HCEC 1CT (cell line): Measurements from ENCODE around the gene ZNF155.
A peak's percentile ranks its signal among the peaks of the same experiment; 100 is the strongest.
"Not testable (repeated sequence)": the region's sequence is repeated elsewhere in the genome, so short reads cannot be mapped to it uniquely, and the experiment has no call there.

Source experiments
- DNase-seq: peaks from one replicate; pipeline ENCODE4 v3.0.0-alpha.2; 2017

The ZNF155 gene

GRCh38 chr19:43983912-43984686 lies at the start of gene ZNF155:
ZNF155 (plus strand) TSS chr19:43984188; CDS start chr19:43988544, 4,356 bp downstream.
- peak; percentile 98 for DNase-seq

- peak; percentile 89 for DNase-seq
Measured at GRCh38 chr19:43934985-43935708, 48.8 kb upstream of the ZNF155 start, which contains the start of gene ZNF45. ZNF45 (minus strand) TSS chr19:43935282; CDS start chr19:43922185, 13,097 bp downstream.

- no peak for DNase-seq
Measured at GRCh38 chr19:43936188-43936587, 47.8 kb upstream of the ZNF155 start.

GRCh38 chr19:43939557-43940260 lies 44.3 kb upstream of the ZNF155 start:
- DNase-seq = no peak

- no peak for DNase-seq
Measured at GRCh38 chr19:43940719-43941118, 43.3 kb upstream of the ZNF155 start.

- no peak for DNase-seq
Measured at GRCh38 chr19:43941209-43941608, 42.8 kb upstream of the ZNF155 start.

- not testable (repeated sequence) for DNase-seq
Measured at GRCh38 chr19:43947412-43947811, 36.6 kb upstream of the ZNF155 start.

GRCh38 chr19:43949803-43950202 lies 34.2 kb upstream of the ZNF155 start:
- not testable (repeated sequence) for DNase-seq

GRCh38 chr19:43950834-43951645 lies 32.9 kb upstream of the ZNF155 start, which contains the start of gene ZNF221:
ZNF221 (plus strand) TSS chr19:43951228; CDS start chr19:43962727, 11,499 bp downstream.
- DNase-seq = peak; percentile 97

- no peak for DNase-seq
Measured at GRCh38 chr19:43956827-43957226, 27.2 kb upstream of the ZNF155 start.

- DNase-seq = peak; percentile 76
Measured at GRCh38 chr19:43957891-43958290, 26.1 kb upstream of the ZNF155 start.

GRCh38 chr19:43960411-43960810 lies 23.6 kb upstream of the ZNF155 start:
- DNase-seq = no peak

GRCh38 chr19:43966079-43966694 lies 17.8 kb upstream of the ZNF155 start:
- no peak for DNase-seq

- no peak for DNase-seq
Measured at GRCh38 chr19:43976732-43977131, 7.3 kb upstream of the ZNF155 start.

GRCh38 chr19:43983544-43983911 lies 460 bp upstream of the ZNF155 start:
- DNase-seq = no peak

- no peak for DNase-seq
Measured at GRCh38 chr19:43984687-43985000, 656 bp downstream of the ZNF155 start.

- no peak for DNase-seq
Measured at GRCh38 chr19:43997631-43998290, 13.8 kb downstream of the ZNF155 start.

GRCh38 chr19:44002212-44002565 lies 18.2 kb downstream of the ZNF155 start:
- no peak for DNase-seq

GRCh38 chr19:44002566-44003460 lies 18.8 kb downstream of the ZNF155 start, which contains the start of gene ZNF230:
ZNF230 (plus strand) TSS chr19:44002957; CDS start chr19:44007079, 4,122 bp downstream.
- DNase-seq = peak; percentile 95

GRCh38 chr19:44003461-44004009 lies 19.5 kb downstream of the ZNF155 start:
- peak; percentile 25 for DNase-seq
